ENCODE data around the gene CPB2.

CPB2 gene

DNA sequence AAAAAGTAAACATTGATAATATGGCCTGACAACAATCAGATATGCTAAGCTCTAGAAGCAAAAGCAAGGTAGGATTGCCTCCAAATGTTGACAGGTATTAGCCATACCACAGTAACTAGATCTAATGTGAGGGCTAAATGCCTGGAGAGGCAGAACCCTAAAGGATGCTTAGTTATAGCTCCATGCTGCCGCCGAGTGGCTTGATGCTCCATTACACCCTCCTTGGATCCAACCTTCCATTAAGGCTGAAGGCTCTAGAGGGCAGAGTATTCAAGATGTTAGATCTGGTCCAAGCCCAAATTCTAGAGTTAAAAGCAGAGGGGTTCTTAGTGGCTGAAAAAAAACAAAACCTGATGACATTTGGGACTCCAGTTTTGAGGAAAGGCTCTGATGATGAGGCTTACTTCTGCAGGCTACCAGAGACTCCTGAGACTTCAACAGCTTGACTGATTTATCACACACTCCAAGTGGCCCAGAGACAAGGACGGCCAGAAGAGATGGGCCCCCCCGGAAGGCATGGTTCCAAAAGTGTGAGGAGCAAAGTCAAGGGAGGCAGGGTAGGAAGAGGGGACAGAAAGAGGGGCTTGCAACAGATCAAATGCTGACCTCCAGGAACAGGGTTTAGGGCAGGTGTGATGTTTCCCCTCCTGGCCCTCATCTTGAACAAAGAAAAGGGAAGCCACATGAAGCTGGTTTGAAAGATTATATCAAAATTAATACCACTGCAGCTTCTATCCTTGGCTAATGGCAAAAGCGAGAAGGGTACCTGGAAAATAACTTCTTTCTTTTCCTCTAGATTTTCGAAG lies 21.9 kb upstream of the CPB2 start:
- DNase-seq, result no peak

DNA sequence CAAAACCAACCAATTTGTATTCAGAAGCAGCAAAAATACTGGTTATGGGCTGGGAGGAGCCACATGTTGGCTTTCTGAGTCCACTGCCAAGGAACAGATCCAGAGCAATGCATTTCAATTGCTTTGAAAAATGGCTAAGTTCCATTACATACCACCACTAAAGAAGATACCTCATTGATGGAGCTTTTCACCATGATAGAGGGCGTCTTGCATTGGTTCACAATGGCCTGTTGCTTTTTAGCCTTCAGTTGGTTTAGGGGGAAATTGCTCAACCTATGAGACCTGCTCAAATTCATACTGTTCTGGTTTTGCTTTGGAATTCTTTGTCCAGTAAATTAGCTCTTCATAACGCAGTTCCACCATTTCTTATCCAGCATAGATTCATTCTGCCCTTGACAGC lies 21.2 kb upstream of the CPB2 start:
- no peak for DNase-seq

DNA sequence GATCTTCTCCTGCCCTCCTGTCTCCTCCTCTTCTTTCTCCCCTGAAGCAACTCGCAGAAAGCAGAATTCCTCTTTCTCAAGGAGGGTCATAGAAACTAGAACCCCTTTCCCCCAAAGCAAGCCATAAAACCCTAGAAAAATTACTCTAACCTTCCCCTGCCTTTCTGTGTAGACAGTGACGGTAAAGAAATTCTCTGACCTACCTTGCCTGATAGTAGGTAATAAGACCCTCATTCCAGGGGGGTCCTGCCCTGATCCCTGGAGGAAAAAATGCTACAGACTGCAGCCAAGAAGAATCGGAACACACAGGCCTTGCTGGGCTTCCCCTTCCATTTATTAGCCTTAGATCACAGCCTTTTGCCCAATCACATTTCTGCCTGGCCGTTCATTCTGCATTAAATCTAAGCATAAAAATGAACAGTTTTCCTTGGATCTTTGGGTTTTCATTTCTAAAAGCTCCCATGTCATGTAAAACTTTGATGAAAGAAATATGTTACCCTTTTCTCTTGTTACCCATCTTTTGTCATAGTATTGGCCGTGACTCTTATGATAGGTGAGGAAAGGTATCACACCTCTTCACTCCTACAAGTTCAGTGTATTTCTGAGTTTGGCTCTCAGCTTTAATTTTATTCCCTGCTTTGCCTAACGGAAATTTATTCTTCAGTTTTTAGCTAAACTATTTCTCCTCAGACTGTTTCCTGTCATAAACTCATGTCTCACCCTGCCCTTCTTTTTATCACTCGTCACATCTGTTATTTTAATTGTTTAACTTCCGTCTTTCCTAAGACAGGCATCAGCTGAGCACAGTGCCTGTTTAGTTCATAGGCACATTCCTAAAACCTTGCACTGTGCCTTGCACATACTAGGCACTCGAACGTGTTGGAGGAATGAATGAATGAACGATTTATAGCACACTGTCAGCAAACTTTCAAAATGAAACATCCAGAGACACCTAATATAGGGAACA lies 20.4 kb upstream of the CPB2 start:
- DNase-seq, result no peak

DNA sequence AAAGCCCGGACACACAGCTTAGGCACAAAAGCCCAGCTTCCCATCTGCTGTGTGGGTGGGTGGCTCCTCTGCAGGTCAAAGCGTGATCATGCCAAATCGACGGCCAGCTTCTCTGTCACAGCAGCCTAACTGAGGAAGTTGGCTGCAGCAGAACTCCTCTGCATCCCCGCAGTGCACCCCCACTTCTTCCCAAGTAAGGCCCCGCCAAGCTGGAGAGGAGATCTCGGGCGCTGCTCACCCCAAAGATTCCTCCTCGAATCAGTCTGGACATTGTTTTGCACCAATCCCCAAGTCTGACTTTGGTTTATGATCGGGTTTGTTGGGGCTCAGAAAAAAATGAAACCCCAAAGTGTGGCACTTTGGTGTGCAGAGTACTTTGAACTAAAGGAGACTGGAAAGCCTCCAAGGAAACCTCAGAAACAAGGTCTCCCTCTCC lies 19.7 kb upstream of the CPB2 start:
- DNase-seq, result no peak

DNA sequence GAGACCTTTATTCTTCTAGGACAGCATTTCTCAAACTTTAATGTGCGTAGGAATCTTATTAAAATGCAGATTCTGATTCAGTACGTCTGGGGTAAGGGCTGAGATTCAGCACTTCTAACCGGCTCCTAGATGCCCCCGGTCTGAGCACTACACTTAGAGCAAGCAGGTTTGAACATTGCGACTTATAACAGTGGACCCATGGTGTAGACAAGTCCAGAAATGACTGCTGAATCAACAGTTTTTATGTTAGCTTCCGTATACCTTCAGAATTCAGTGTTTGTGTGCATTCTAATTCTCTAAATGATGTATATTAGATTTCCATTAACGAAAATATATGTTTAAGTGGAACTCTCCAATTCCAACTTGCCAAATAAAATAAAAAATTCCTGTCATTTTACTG lies 17.5 kb upstream of the CPB2 start:
- DNase-seq, result no peak

DNA sequence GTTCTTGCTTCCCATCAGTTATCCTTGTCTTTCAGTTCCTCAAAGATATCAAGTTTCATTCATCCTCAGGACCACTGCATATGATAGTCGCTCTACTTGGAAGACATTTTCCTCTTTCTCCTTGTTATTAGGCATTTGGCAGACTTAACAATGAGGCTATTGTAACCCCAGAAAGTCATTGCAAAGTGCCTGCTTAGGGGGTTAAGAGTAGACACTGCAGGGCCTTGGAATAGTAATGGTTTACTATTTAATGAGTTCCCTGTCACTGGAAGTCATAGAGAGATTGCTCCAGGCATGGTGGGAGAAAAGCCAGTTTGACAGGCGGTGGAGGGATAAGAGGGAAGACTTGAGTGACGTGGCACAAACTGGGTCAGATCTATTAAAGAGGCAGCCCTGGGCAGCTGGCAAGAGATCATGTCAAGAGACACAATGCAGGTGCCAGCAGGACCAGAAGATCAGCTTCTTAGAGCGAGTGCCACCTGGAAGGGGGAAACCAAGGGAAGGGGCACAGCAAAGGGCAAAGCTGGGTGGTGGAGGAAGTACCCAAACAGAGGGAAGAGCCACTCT lies 16.8 kb upstream of the CPB2 start:
- DNase-seq, result no peak

DNA sequence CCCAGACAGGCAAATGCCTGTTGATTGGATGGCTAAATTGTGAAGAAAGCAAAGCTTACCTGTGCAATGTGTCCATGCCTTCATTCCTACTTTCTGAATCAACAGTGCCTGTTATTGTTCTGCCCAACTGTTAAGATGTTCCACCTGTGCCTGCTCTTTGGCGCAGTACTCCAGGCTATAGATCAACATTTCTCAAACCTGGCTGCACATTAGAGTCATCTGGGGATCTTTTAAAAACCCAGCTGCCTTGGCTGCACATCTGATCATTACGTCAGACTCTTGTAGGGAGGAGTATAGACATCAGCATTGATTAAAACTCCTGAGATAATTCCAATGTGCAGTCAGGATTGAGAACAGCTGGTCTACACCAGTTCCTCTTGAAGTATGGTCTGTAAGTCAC lies 16.2 kb upstream of the CPB2 start:
- DNase-seq, result no peak

DNA sequence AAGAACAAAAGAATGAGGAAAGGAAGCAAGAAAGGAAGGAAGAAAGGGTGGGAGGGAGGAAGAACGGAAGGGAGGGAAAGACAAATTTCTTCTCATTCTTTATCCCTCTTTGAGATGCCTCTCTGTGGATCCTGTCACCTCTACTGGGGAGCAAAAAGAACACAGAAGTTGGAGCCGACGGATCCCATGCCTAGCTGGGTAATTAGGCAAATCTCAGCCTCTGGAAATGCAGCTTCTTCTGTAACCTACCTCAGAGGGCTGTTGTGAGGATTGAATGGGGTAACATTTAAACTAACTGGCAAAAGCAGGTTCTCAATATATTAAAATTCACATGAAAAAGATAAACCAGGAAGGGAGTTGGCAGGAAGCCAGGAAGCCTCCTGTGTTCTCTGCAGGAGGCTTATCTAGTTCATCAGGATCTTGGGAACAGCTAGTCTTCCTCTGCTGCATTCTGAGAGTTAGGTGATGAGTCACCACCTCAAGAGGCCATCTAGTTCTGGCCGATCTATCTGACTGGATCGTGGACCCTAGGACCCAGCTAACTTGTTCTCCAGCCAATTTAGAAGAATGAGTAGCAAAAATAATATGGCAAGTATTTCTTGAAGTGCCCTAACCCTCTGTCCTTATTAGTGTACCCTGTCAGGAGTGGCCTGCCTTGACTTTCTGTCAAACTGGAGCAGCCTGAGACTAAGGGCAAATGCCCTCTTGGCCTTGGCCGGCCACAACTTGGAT lies 15.2 kb upstream of the CPB2 start:
- DNase-seq, result no peak

DNA sequence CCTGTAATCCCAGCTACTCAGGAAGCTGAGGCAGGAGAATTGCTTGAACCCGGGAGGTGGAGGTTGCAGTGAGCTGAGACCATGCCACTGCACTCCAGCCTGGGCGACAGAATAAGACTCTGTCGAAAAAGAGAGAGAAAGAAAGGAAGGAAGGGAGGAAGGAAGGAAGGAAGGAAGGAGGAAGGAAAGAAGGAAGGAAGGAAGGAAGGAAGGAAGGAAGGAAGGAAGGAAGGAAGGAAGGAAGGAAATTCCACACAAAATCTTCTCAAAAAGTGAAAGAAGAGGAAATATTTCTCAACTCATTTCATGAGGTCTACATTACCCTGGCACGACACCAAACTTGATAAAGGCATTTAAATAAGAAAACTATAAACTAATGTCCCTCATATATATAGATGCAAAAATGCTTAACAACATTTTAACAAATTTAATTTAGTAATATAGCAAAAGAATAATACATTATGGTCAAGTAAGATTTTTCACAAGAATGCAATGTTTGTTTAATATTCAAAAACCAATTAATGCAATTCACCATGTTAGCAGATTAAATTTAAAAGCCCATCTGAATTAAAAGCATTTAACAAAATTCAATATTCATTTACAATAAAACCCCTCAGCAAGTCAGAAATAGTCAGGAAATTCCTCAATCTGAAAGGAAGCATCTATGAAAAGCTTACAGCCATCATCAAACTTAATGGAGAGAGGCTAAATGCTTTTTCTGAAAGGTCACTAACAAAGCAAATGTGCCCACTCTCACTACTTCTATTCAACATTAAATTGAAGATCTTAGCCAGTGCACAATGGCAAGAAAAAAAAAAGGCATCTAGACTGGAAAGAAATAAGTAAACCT lies 12.0 kb upstream of the CPB2 start:
- no peak for DNase-seq

DNA sequence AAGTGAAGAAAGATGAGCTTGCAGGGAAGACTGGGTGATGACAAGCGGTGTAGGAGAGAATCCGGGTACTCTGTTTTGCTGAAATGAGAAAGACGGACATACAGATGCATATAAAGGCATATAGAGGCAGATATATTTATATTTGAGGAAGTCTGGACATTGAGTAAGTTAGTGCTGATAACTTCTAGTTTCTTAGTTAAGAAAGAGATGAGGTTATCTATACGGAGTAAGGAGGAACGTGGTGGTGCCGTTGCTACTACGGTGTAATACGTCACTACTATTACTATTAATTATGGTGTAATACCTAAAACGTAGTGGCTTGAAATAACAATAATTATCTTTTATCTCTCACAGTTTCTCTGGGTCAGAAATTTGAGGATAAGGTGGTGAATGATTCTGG lies 9.8 kb upstream of the CPB2 start:
- no peak for DNase-seq

DNA sequence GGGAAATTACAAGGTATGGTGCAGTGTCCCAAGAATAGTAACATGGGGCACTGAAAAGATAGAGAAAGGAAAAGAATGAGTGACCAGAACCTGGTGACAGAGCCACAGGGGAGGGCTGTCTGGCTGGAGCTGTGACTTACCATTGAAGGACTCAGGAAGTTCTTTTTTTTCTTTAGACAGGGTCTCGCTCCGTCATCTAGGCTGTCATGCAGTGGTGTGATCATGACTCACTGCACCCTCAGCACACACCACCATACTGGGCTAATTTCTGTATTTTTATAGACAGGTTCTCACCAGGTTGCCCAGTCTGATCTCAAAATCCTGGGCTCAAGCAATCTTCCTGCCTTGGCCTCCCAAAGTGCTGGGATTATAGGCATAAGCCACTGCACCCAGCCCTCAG lies 8.8 kb upstream of the CPB2 start:
- DNase-seq, result no peak

DNA sequence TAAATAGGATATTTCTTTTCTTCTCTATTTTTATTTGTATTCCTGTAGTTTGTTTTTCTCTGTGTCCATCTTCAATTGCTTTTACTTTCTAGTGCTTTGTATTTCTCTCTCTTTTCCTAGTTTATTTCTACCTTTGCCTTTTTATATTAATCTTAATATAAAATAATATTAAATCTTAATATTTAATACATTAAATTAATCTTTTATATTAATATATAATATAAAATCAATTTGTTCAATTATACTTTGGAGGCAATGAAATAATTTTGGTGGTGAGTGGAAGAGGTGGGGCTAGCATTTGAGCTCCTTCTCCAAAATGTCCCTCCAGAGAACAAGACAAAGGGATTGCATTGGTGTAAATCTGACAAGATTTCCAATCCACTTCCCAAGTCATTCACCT lies 6.3 kb upstream of the CPB2 start:
- DNase-seq, result no peak

DNA sequence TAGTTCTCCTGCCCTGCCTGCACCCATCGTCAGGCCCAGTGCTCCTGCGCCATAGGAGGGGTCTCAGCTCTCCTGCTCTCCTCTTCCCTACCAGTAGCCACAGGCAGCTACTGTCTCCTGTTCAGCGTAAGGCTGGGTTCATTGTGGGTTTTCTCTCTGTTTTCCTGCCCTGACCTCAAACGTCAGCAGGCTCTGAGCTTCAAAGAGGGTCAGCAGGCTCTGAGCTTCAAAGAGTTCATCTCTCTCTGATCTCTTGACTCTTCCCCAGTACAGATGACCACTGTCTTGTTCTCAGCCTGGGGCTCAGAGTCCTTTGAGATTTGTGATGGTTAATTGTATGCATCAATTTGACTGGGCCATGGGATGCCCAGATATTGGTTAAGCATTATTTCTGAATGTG lies 4.6 kb upstream of the CPB2 start:
- DNase-seq, result no peak

DNA sequence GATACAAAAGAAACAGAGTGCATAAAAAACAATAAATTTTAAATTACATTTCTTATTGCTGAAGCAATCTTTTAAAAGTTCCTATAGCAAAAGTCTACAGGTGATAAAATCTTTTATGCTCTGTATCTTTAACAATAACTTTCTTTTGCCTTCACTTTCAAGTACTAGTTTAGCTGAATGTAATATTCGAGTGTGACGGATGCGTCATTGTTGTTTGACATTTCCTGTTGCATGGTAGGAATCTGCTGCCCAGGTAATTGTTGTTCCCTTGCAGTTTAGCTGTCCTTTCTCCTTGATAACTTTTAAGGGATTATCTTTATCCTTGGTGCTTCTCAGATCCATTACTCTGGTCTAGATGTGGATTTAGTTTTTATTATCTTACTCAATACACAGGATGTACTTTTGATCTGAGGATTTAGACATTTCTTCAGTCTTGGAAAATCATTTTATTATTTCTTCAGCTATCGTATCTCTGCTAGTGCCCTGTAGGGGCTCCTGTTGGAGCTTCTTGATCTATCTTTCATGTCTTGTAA lies 2.1 kb upstream of the CPB2 start:
- DNase-seq, result no peak

DNA sequence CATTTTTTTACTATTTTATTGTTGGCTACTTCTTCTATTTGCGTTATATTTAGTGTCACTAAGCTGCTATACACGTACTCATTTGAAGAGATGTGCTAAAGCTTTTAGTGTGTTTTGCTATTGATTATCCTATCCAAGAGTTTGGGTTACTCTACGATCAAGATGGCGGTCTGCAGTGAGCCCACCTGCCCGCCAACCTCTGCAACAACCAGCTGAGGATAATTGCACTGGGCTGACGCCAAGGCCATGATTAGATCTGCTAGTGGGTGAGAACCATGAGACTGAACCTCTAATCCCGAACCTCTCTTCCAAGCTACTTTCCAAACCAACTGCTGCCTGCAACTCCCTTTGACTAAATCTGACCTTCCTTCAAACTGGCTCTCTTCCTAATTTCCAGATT lies 1.8 kb downstream of the CPB2 start:
- no peak for DNase-seq

DNA sequence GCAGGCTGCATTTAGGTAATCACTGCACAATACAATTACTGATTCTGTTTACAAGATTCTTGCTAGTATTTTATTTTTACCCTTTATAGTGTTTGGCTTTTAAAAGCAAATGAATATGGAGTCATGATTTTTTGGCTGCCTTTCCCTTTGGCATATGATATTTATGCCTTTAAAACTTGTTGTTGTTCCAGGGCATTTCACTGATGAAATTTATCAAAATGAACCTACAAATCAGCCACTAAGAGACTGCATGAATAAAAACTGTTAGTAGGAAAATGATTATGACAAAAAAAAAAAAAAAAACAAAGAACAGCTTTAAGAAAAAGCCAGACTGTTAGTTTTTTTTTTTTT lies 2.6 kb downstream of the CPB2 start:
- DNase-seq, result no peak

DNA sequence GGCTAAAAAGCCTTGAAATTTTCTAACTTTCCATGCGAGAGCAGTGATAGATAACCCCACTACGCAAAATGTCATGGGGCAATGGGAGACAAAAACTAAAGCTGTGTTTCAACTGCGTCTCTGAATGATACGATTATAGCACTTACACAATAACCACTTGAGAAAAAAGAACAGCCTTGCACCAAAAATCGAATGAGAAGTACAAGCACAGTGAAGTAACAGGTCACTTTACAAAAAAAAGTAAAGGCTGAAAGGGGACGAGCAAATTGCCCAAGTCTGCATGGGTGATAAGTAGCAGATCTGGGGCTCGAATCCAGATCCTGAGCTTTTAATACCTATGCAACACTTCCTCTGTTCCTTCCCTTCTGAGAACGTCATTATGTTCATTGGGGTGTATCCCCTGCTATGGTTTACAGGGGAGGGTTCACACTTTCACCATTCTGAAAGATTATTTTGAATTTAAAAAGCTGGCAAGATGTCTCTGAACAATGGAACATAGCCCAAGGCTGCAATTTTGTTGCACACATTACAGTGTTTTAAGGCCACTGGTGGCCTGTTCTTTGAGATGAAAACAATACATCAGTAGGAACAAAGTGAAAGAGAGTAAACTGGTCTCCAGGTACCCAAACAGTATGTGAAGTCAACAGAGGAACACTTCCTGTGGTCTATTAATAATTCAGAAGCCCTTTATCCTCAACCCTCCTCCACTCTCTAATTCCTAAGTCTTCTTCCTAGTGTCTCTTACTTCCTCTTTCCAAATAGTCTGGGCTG lies 3.2 kb downstream of the CPB2 start:
- no peak for DNase-seq

DNA sequence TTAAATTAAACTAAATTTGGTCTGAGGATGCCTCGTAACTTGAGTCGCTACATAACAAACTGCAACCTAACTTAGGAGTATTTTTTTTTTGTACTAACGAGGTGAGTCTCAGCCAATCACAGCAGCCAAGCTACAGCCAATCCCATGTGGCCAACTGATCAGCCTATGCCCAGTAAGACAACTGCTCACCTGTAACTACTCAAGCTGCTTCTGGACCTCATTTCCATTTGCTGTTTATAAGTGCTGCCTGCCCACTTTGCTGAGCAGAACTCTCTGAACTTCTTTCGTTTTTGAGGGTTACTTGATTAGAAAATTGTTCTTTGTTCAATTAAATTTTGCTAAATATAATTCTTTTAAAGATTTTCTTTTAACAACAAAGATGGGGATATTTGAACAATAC lies 3.8 kb downstream of the CPB2 start:
- no peak for DNase-seq

DNA sequence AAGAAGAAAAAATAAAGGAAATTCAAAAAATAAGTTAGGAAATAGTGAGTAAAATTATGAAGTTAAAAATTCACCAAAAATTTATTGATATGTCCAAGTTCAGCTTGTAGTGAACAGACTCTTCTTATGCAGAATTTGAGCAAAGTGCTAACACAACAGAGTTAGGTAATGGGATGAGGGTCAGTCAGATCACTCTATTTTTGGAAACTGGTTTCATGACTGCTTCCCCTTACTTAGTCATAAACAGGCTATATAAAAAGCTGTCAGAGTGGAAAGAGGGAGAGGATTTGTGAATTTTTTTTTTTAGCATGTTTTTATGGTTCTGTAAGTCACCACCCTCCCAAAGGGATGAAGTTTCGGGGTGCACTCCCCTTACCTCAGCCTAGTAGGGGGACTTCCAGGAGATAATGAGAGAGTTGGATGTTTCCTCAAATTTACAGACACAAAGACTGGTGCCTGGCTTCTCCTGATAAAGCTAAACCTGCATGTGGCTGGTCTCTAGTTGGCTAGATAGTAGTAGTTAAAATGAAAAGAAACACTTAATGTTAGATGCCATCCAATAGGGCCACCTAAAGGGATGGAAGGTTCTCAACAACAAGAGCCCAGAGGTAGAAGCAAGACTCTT lies 4.5 kb downstream of the CPB2 start:
- DNase-seq, result no peak

DNA sequence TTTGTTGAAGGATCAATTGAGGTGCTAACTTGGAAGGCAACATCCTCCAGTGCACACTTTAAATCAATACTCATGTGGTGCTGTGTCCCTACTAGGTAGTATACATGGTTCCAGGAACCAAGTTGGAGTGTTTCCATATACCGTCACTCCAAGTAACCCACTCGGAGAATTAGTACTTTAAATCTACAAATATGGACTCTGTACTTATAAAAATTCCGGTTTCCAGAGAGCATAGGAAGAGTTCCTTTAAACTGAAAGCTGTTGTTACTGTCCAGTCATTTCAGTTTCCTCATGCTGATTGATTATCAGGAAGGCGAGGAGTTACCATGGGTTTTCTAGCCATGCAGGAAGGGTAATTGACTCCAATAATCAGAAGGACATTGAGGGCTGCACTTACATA lies 7.2 kb downstream of the CPB2 start:
- no peak for DNase-seq

DNA sequence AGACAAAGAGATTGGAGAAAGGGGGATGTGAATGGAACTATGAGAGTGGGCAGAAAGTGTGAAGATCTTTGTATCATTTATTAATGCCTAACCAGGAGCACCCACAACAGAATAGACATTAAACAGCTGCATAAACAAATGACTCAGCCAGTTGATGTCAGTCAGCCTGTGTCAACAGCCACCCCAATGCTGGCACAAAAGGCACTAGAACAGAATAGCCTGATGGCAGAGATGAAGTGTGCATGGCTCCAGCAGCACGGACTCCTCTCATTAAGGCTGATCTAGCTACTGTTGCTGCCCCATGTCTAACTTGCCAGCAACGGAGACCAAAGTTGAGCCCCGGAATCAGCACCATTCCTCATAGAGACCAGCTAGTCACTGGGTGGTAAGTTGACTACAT lies 7.8 kb downstream of the CPB2 start:
- DNase-seq, result no peak

Measured in NCI-H510A (cell line).